ENCODE results near the gene CHRNB2. TPM values are rescaled to one million over a fixed set of nuclear protein-coding genes. Genes with fewer than 3 reads are reported as not detected.

CHRNB2 gene
- total RNA-seq, 1 donor from 2014 or later: 0.11 TPM

DNA sequence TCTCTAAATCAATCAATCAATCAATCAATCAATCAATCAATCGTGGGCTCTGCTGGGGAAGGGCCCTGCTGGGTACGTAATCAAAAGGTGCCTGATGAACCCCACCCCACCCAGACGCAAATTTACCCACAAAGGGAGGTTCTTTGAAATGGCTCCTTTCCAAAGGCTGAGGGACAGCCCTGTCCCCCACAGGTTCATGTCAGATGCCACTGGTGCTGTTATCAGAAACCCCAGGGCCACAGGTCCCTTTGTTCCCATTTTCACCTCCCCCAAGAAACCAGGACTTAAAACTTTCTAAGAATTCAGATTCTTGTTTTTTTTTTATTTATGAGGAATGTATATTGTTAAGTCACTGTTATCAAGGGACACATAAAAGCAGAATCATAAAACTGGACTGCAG lies 14.2 kb downstream of the CHRNB2 start:
- no peak overlapping the region for H3K27ac Mint-ChIP-seq
- Histone ChIP-seq H3K4me3 (no peak overlapping the region), H3F3A (ENCODE audit: low read depth) (no peaks in the 10 kb centered on the region), H3K9me3 (ENCODE audit: low read depth) (no peaks in the 10 kb centered on the region), H3K79me2 (ENCODE audit: low read depth) (no peaks in the 10 kb centered on the region), H3K36me3 (no peaks in the 10 kb centered on the region), H3K4me2 (no peak overlapping the region), H3K27me3 (no peaks in the 10 kb centered on the region), H3K27ac (no peak overlapping the region), H3K9ac (no peak overlapping the region), H4K20me1 (ENCODE audit: low read depth) (no peaks in the 10 kb centered on the region), H3K4me1 (no peaks in the 10 kb centered on the region), H2AFZ (replicated peaks) (no peak overlapping the region)
- no peak for DNase-seq (ENCODE audit: low spot score)
- peaks cover 5% of the 10 kb centered on the region for H3K27me3 Mint-ChIP-seq (ENCODE audit: insufficient read depth, low read depth)
- no peak overlapping the region for H3K4me3 Mint-ChIP-seq
- no peaks in the 10 kb centered on the region for H3K4me1 Mint-ChIP-seq
- H3K36me3 Mint-ChIP-seq: peaks cover 37% of the 10 kb centered on the region
- no peaks in the 10 kb centered on the region for H3K9me3 Mint-ChIP-seq
- TF ChIP-seq, protein P1, sequence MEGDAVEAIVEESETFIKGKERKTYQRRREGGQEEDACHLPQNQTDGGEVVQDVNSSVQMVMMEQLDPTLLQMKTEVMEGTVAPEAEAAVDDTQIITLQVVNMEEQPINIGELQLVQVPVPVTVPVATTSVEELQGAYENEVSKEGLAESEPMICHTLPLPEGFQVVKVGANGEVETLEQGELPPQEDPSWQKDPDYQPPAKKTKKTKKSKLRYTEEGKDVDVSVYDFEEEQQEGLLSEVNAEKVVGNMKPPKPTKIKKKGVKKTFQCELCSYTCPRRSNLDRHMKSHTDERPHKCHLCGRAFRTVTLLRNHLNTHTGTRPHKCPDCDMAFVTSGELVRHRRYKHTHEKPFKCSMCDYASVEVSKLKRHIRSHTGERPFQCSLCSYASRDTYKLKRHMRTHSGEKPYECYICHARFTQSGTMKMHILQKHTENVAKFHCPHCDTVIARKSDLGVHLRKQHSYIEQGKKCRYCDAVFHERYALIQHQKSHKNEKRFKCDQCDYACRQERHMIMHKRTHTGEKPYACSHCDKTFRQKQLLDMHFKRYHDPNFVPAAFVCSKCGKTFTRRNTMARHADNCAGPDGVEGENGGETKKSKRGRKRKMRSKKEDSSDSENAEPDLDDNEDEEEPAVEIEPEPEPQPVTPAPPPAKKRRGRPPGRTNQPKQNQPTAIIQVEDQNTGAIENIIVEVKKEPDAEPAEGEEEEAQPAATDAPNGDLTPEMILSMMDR (IDR thresholded peaks at IDR 0.05): no peak
- TF ChIP-seq EZH2 (IDR thresholded peaks at IDR 0.05) (no peak), EZH2phosphoT487 (IDR thresholded peaks at IDR 0.05) (no peak)

DNA sequence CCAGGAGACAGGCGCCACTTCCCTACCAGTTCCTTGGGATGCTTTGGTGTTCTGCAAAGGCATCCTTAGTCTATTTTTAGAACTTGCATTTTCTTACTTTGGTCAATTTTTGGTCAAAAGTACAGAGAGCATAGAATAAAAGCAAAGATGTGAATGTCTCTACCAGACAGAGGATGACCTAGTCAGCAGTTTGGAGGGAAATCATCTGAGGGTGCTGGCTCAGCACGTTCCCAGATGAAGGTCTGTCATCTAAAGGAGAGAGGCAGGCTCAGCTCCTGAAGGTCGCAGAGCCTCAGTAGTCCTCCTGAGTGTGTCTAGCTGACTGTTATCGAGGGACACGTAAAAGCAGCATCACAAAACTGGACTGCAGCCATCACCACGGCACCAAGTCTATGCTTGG lies 15.3 kb downstream of the CHRNB2 start:
- Histone ChIP-seq H2AFZ (replicated peaks) (no peak overlapping the region), H3K79me2 (ENCODE audit: low read depth) (no peaks in the 10 kb centered on the region), H4K20me1 (ENCODE audit: low read depth) (no peaks in the 10 kb centered on the region), H3K4me1 (no peaks in the 10 kb centered on the region), H3K9ac (no peak overlapping the region), H3K9me3 (ENCODE audit: low read depth) (no peaks in the 10 kb centered on the region), H3K27ac (no peak overlapping the region), H3K27me3 (no peaks in the 10 kb centered on the region), H3K36me3 (no peaks in the 10 kb centered on the region), H3K4me2 (no peak overlapping the region), H3K4me3 (no peak overlapping the region), H3F3A (ENCODE audit: low read depth) (no peaks in the 10 kb centered on the region)
- TF ChIP-seq EZH2phosphoT487 (IDR thresholded peaks at IDR 0.05) (no peak), EZH2 (IDR thresholded peaks at IDR 0.05) (no peak)
- TF ChIP-seq, protein P1 (IDR thresholded peaks at IDR 0.05): no peak
- H3K27me3 Mint-ChIP-seq (ENCODE audit: insufficient read depth, low read depth): peaks cover 3% of the 10 kb centered on the region
- no peak overlapping the region for H3K4me3 Mint-ChIP-seq
- no peak overlapping the region for H3K27ac Mint-ChIP-seq
- no peak for DNase-seq (ENCODE audit: low spot score)
- H3K9me3 Mint-ChIP-seq: no peaks in the 10 kb centered on the region
- H3K4me1 Mint-ChIP-seq: no peaks in the 10 kb centered on the region
- peaks cover 40% of the 10 kb centered on the region for H3K36me3 Mint-ChIP-seq

DNA sequence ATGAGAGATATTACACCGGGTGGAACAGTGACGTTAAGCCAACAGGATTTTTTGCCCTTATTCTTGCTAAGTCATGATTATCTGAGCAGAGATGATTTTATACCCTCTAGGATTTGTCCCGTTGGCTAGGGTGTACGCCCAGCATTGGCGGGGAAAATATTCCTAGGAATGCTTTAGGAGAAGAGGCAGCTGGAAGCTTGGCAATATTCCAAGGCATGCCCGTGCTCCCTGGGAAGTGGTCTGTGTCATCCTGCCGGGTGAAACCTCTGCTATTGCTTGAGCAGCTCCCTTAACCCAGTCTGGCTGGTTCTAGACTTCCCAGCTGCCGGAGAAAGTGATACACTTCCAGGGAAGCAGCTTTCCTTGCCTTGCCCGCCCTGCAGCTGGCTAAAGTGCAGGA lies 16.2 kb downstream of the CHRNB2 start:
- no peak overlapping the region for H2AFZ ChIP-seq (replicated peaks)
- H3K4me2 ChIP-seq: no peak overlapping the region
- peaks cover 41% of the 10 kb centered on the region for H3K36me3 Mint-ChIP-seq
- TF ChIP-seq EZH2phosphoT487 (IDR thresholded peaks at IDR 0.05) (no peak), EZH2 (IDR thresholded peaks at IDR 0.05) (no peak)
- TF ChIP-seq, protein P1 (IDR thresholded peaks at IDR 0.05): no peak
- H3K9ac ChIP-seq: no peak overlapping the region
- no peaks in the 10 kb centered on the region for H3K27me3 ChIP-seq
- H3K4me3 ChIP-seq: no peak overlapping the region
- H3K4me1 Mint-ChIP-seq: no peaks in the 10 kb centered on the region
- no peak overlapping the region for H3K27ac Mint-ChIP-seq
- H3K4me1 ChIP-seq: no peaks in the 10 kb centered on the region
- H3K36me3 ChIP-seq: no peaks in the 10 kb centered on the region
- no peaks in the 10 kb centered on the region for H4K20me1 ChIP-seq (ENCODE audit: low read depth)
- H3K27ac ChIP-seq: no peak overlapping the region
- no peaks in the 10 kb centered on the region for H3K79me2 ChIP-seq (ENCODE audit: low read depth)
- H3K9me3 Mint-ChIP-seq: no peaks in the 10 kb centered on the region
- no peaks in the 10 kb centered on the region for H3K9me3 ChIP-seq (ENCODE audit: low read depth)
- H3K27me3 Mint-ChIP-seq (ENCODE audit: insufficient read depth, low read depth): peaks cover 3% of the 10 kb centered on the region
- no peaks in the 10 kb centered on the region for H3F3A ChIP-seq (ENCODE audit: low read depth)
- no peak for DNase-seq (ENCODE audit: low spot score)
- H3K4me3 Mint-ChIP-seq: no peak overlapping the region

Measured in neural progenitor cell (in vitro differentiated cells).